Measurements from ENCODE around the gene MS4A1. TPM values are rescaled to one million over a fixed set of nuclear protein-coding genes. Genes with fewer than 3 reads are reported as not detected.

MS4A1 gene
- total RNA-seq, 1 experiment from 2014 or later = 0.25 TPM

- no peak for DNase-seq (ENCODE audit: low read depth, low spot score)
- no peak overlapping the region for H3K9ac ChIP-seq (ENCODE audit: low read length)
- no peaks in the 10 kb centered on the region for H3K9me2 ChIP-seq (ENCODE audit: insufficient read depth)
- CTCF ChIA-PET = interaction anchor here (1.3 kb wide), 1 partner anchor 151 kb away, joined by 3 read pairs; no protein-coding TSS in a partner anchor
- H3K4me3 ChIP-seq (replicated peaks in 1 of 2; ENCODE audit: low read depth in 1 of 2, low read length in 2 of 2) = no peak overlapping the region
- no peaks in the 10 kb centered on the region for H3K9me3 ChIP-seq (ENCODE audit: control insufficient read depth in 1 of 2, insufficient read depth in 1 of 2, low read depth in 1 of 2, low read length in 2 of 2)
- RAD21 ChIA-PET (ENCODE audit: low non-redundant PET in 1 of 2, low total read pairs in 2 of 2, uncharacterized antibody in 2 of 2, unreplicated experiment in 2 of 2) = no interaction called here
- BruUV-seq (replicated peaks) = no TSS peak
- no peaks in the 10 kb centered on the region for H3K36me3 ChIP-seq (ENCODE audit: control insufficient read depth in 1 of 2, insufficient read depth in 2 of 2, low read length in 2 of 2)
- H3K27ac ChIP-seq (ENCODE audit: low read depth, low read length) = no peak overlapping the region
- no peak overlapping the region for H2AFZ ChIP-seq (ENCODE audit: low read depth, low read length, poor library complexity, severe bottlenecking)
- TF ChIP-seq JUND (IDR thresholded peaks at IDR 0.05) = no peak
- TF ChIP-seq EZH2 (IDR thresholded peaks at IDR 0.05) = no peak
- no peak for TF ChIP-seq MAX (IDR thresholded peaks at IDR 0.05)
- TF ChIP-seq ZFX (IDR thresholded peaks at IDR 0.05) = no peak
- TF ChIP-seq ZBTB33 (IDR thresholded peaks at IDR 0.05; ENCODE audit: extremely low read depth, insufficient replicate concordance, low read length) = no peak
- no peak for TF ChIP-seq TCF7L2 (IDR thresholded peaks at IDR 0.05; ENCODE audit: borderline replicate concordance, extremely low read depth, insufficient read depth, insufficient read length)
- no peak for TF ChIP-seq ATF3 (IDR thresholded peaks at IDR 0.05)
- no peak for TF ChIP-seq FOSL1 (IDR thresholded peaks at IDR 0.05; ENCODE audit: low read depth)
- TF ChIP-seq CBX3 (IDR thresholded peaks at IDR 0.05; ENCODE audit: low read depth) = no peak
- no peak for TF ChIP-seq EGR1 (IDR thresholded peaks at IDR 0.05; ENCODE audit: low read depth)
- TF ChIP-seq REST (IDR thresholded peaks at IDR 0.05; ENCODE audit: low read depth) = no peak
- no peaks in the 10 kb centered on the region for H3K4me1 ChIP-seq (ENCODE audit: control insufficient read depth in 1 of 2, insufficient read depth in 2 of 2, low read length in 2 of 2)
- POLR2A ChIA-PET = no interaction called here
- no peaks in the 10 kb centered on the region for H3K79me2 ChIP-seq (ENCODE audit: insufficient read depth, low read length)
- no peak overlapping the region for H3K4me2 ChIP-seq (ENCODE audit: low read length)
- no peaks in the 10 kb centered on the region for H4K20me1 ChIP-seq (ENCODE audit: insufficient read depth)
- no peak for ATAC-seq
- intact Hi-C loops (cut with micrococcal nuclease) = no loop called here
- H3K27me3 ChIP-seq (ENCODE audit: insufficient read depth, low read length) = no peaks in the 10 kb centered on the region
Measured at GRCh38 chr11:60513496-60514460, 58.1 kb downstream of the MS4A1 start.

All from HCT116 (cell line).